SH-SY5Y (cell line): ENCODE measurements around the gene DPY30.

ENCODE experiments used
- GATA2 ChIP-seq: IDR thresholded peaks from 2 replicates; pipeline ENCODE4 v1.6.1; 2011; ENCODE audit warnings: mild to moderate bottlenecking, low read depth, low read length
- GATA3 ChIP-seq: IDR thresholded peaks from 2 replicates; pipeline ENCODE4 v1.6.1; 2011; ENCODE audit warnings: low read depth, mild to moderate bottlenecking, low read length, moderate library complexity

- no peak for TF ChIP-seq GATA3
- TF ChIP-seq GATA2 = no peak
Measured at GRCh38 chr2:32064713-32065112, 25.1 kb upstream of the DPY30 start.
